H9 (cell line): Measurements from ENCODE around the gene FAS. TPM values are rescaled to one million over a fixed set of nuclear protein-coding genes. Genes with fewer than 3 reads are reported as not detected.

Experiments used
- DNase-seq: peaks from one replicate; pipeline ENCODE4 v3.0.0-alpha.2; 2017
- H2AFZ ChIP-seq: one replicate; pipeline ENCODE4 v1.6.1; 2013; ENCODE audit warnings: mild to moderate bottlenecking, low read length, control low read depth, moderate library complexity
- H2AK5ac ChIP-seq: 2 replicates; pipeline ENCODE4 v1.6.1; 2013; ENCODE audit warnings: low read length, control low read depth, mixed read lengths; ENCODE audit not compliant: insufficient read length
- H2BK120ac ChIP-seq: one replicate; pipeline ENCODE4 v1.6.1; 2013; ENCODE audit warnings: low read depth, mild to moderate bottlenecking, low read length, control low read depth, inconsistent platforms; ENCODE audit not compliant: poor library complexity, severe bottlenecking
- H2BK12ac ChIP-seq: 2 replicates; pipeline ENCODE4 v1.6.1; 2013; ENCODE audit warnings: low read length, control low read depth, mixed read lengths, low read depth; ENCODE audit not compliant: insufficient read length
- H2BK15ac ChIP-seq: 2 replicates; pipeline ENCODE4 v1.6.1; 2013; ENCODE audit warnings: low read depth, low read length, control low read depth
- H2BK20ac ChIP-seq: one replicate; pipeline ENCODE4 v1.6.1; 2013; ENCODE audit warnings: low read depth, mild to moderate bottlenecking, low read length, control low read depth, inconsistent platforms; ENCODE audit not compliant: poor library complexity, severe bottlenecking
- H2BK5ac ChIP-seq: 2 replicates; pipeline ENCODE4 v1.6.1; 2013; ENCODE audit warnings: low read length, control low read depth, mixed read lengths; ENCODE audit not compliant: insufficient read length
- H3K14ac ChIP-seq: 2 replicates; pipeline ENCODE4 v1.6.1; 2013; ENCODE audit warnings: low read length, control low read depth; ENCODE audit not compliant: insufficient read depth
- H3K18ac ChIP-seq: 2 replicates; pipeline ENCODE4 v1.6.1; 2013; ENCODE audit warnings: low read depth, mild to moderate bottlenecking, mixed read lengths, low read length, control low read depth; ENCODE audit not compliant: insufficient read length
- H3K23ac ChIP-seq: 2 replicates; pipeline ENCODE4 v1.6.1; 2013; ENCODE audit warnings: low read length, control low read depth, mixed read lengths, low read depth; ENCODE audit not compliant: insufficient read length
- H3K23me2 ChIP-seq: 2 replicates; pipeline ENCODE4 v1.6.1; 2013; ENCODE audit warnings: low read depth, mild to moderate bottlenecking, mixed read lengths, low read length, control low read depth; ENCODE audit not compliant: insufficient read length, poor library complexity, severe bottlenecking
- H3K27ac ChIP-seq: 2 replicates; pipeline ENCODE4 v1.5.1; 2013; ENCODE audit warnings: low read length, control low read depth, mixed read lengths, low read depth; ENCODE audit not compliant: insufficient read length
- H3K27me3 ChIP-seq: 2 replicates; pipeline ENCODE4 v1.6.1; 2013; ENCODE audit warnings: low read length, control low read depth, inconsistent platforms; ENCODE audit not compliant: insufficient read depth
- H3K4ac ChIP-seq: 2 replicates; pipeline ENCODE4 v1.6.1; 2013; ENCODE audit warnings: low read depth, mild to moderate bottlenecking, control low read depth, inconsistent platforms, low read length, moderate library complexity
- H3K4me1 ChIP-seq: 2 replicates; pipeline ENCODE4 v1.6.1; 2013; ENCODE audit warnings: low read length, control low read depth, inconsistent platforms; ENCODE audit not compliant: insufficient read depth
- H3K4me2 ChIP-seq: 2 replicates; pipeline ENCODE4 v1.6.1; 2013; ENCODE audit warnings: low read length, control low read depth, mixed read lengths; ENCODE audit not compliant: insufficient read length, insufficient read depth
- H3K56ac ChIP-seq: 2 replicates; pipeline ENCODE4 v1.6.1; 2013; ENCODE audit warnings: low read depth, mild to moderate bottlenecking, mixed read lengths, low read length, control low read depth; ENCODE audit not compliant: insufficient read length
- H3K79me1 ChIP-seq: 2 replicates; pipeline ENCODE4 v1.6.1; 2013; ENCODE audit warnings: low read depth, mild to moderate bottlenecking, moderate library complexity, low read length, control low read depth, inconsistent platforms; ENCODE audit not compliant: insufficient read depth, poor library complexity, severe bottlenecking
- H3K79me2 ChIP-seq: 2 replicates; pipeline ENCODE4 v1.6.1; 2013; ENCODE audit warnings: low read length, control low read depth, inconsistent platforms; ENCODE audit not compliant: insufficient read depth
- H3K9ac ChIP-seq: 2 replicates; pipeline ENCODE4 v1.6.1; 2013; ENCODE audit warnings: low read length, control low read depth, mixed read lengths; ENCODE audit not compliant: insufficient read length; ENCODE audit errors: extremely low read depth
- H3K9me3 ChIP-seq: one replicate; pipeline ENCODE4 v1.6.1; 2013; ENCODE audit warnings: low read depth, low read length, inconsistent platforms; ENCODE audit not compliant: control insufficient read depth
- H3T11ph ChIP-seq: one replicate; pipeline ENCODE4 v1.6.1; 2013; ENCODE audit warnings: mild to moderate bottlenecking, low read length, control low read depth, inconsistent platforms
- H4K20me1 ChIP-seq: one replicate; pipeline ENCODE4 v1.6.1; 2013; ENCODE audit not compliant: control insufficient read depth, insufficient read length, insufficient read depth
- H4K5ac ChIP-seq: 2 replicates; pipeline ENCODE4 v1.6.1; 2013; ENCODE audit warnings: low read depth, mild to moderate bottlenecking, mixed read lengths, low read length, control low read depth; ENCODE audit not compliant: insufficient read length
- H4K8ac ChIP-seq: replicated peaks from 2 replicates; pipeline ENCODE4 v1.6.1; 2013; ENCODE audit warnings: low read length, control low read depth, mixed read lengths, low read depth; ENCODE audit not compliant: insufficient read length
- H4K91ac ChIP-seq: 2 replicates; pipeline ENCODE4 v1.6.1; 2013; ENCODE audit warnings: low read depth, mild to moderate bottlenecking, moderate library complexity, mixed read lengths, low read length, control low read depth; ENCODE audit not compliant: insufficient read length
- H3K27ac Mint-ChIP-seq, 3 experiments: 2 replicates in 2 of 3; 3 replicates in 1 of 3; pipeline ENCODE4 v1.8.0; 2020 to 2021; ENCODE audit warnings: mixed read lengths in 3 of 3, mild to moderate bottlenecking in 1 of 3, moderate library complexity in 1 of 3
- H3K27me3 Mint-ChIP-seq: 2 replicates; pipeline ENCODE4 v1.8.0; 2021; ENCODE audit warnings: low read depth, mild to moderate bottlenecking, moderate library complexity, mixed read lengths
- H3K36me3 Mint-ChIP-seq, 3 experiments: 2 replicates in 2 of 3; 3 replicates in 1 of 3; pipeline ENCODE4 v1.8.0; 2020 to 2021; ENCODE audit warnings: low read depth in 3 of 3, mixed read lengths in 3 of 3; ENCODE audit not compliant: insufficient read depth in 1 of 3
- H3K4me1 Mint-ChIP-seq, 2 experiments: 2 replicates each; pipeline ENCODE4 v1.8.0; 2020; ENCODE audit warnings: mixed read lengths in 2 of 2
- H3K4me3 Mint-ChIP-seq, 2 experiments: 2 replicates in 1 of 2; 3 replicates in 1 of 2; pipeline ENCODE4 v1.8.0; 2020 to 2021; ENCODE audit warnings: mild to moderate bottlenecking in 2 of 2, mixed read lengths in 2 of 2, moderate library complexity in 1 of 2
- H3K9me3 Mint-ChIP-seq, 2 experiments: 2 replicates in 1 of 2; 3 replicates in 1 of 2; pipeline ENCODE4 v1.8.0; 2020; ENCODE audit warnings: mild to moderate bottlenecking in 2 of 2, mixed read lengths in 2 of 2, moderate library complexity in 1 of 2
- WGBS: extraction: QIAGEN DNeasy Blood & Tissue Kit; methylation state at CpG from one replicate; pipeline ENCODE4 v1.1.7; 2013; ENCODE audit warnings: missing lambda C conversion rate, low lambda C conversion rate, mixed read lengths; ENCODE audit not compliant: insufficient read length; ENCODE audit errors: extremely low coverage; 5-methylcytosine and 5-hydroxymethylcytosine counted together
- total RNA-seq: library from RNA; stranded (reverse); gene quantifications from 2 replicates; pipeline ENCODE4 v1.2.1, GENCODE V29; 2021
- TF ChIP-seq, protein P1 (sequence below): fragments of 200-600 bp; sonication (generic); conservative IDR thresholded peaks from 3 replicates; pipeline ENCODE4 v1.8.0; 2021; ENCODE audit warnings: antibody characterized with exemption, mild to moderate bottlenecking

The FAS gene
- total RNA-seq, 1 experiment from 2014 or later = 3.0 TPM

DNA sequence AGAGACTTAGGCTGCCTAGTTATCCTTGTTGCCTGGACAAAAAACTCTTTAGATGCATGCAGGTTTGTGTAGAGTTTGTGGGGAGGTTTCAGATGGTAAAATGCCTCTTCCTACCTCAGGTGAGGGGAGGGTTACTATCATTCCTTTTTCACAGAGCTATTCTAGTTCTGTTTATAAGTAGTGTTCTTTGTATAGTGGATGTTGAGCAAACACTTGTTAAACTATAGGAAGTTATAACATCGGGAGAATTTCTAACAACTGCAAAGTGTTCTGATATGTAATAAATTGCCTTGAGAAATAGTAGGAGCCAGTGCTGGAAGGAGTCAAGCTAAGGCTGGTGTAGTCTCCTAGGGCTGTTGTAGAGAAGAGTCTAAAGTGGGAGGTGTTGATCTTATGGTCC lies 6.7 kb upstream of the FAS start:
- DNase-seq = no peak
- H3K56ac ChIP-seq = no peak overlapping the region
- H4K8ac ChIP-seq = no peak overlapping the region
- no peak overlapping the region for H2BK15ac ChIP-seq
- H3K27me3 Mint-ChIP-seq = peaks cover 7% of the 10 kb centered on the region
- no peak overlapping the region for H4K91ac ChIP-seq
- no peak overlapping the region for H3K23ac ChIP-seq
- H4K20me1 ChIP-seq = no peaks in the 10 kb centered on the region
- H2AK5ac ChIP-seq = no peak overlapping the region
- no peaks in the 10 kb centered on the region for H3K9me3 Mint-ChIP-seq
- no peak overlapping the region for H2BK5ac ChIP-seq
- peaks cover 9 to 10% of the 10 kb centered on the region in 2 experiments for H3K4me1 Mint-ChIP-seq
- H3K79me1 ChIP-seq = no peaks in the 10 kb centered on the region
- no peak overlapping the region for H2BK12ac ChIP-seq
- no peak overlapping the region for H3K18ac ChIP-seq
- no peak overlapping the region for H3K4ac ChIP-seq
- no peak overlapping the region for H3K9ac ChIP-seq
- H3K4me3 Mint-ChIP-seq = no peak overlapping the region
- H4K5ac ChIP-seq = no peak overlapping the region
- H3K79me2 ChIP-seq = no peaks in the 10 kb centered on the region
- H2BK20ac ChIP-seq = no peak overlapping the region
- WGBS = no CpG with 5 or more reads among the region's 1 CpG
- H3K4me2 ChIP-seq = no peak overlapping the region
- no peak overlapping the region for H2BK120ac ChIP-seq
- H3K14ac ChIP-seq = no peak overlapping the region
- H3T11ph ChIP-seq = no peak overlapping the region
- no peak overlapping the region for H3K27ac ChIP-seq
- H3K27ac Mint-ChIP-seq = no peak overlapping the region
- H3K9me3 ChIP-seq = no peaks in the 10 kb centered on the region
- no peaks in the 10 kb centered on the region for H3K4me1 ChIP-seq
- no peak overlapping the region for H2AFZ ChIP-seq
- H3K23me2 ChIP-seq = no peaks in the 10 kb centered on the region
- no peaks in the 10 kb centered on the region for H3K27me3 ChIP-seq
- H3K36me3 Mint-ChIP-seq = no peaks in the 10 kb centered on the region
- TF ChIP-seq, protein P1, sequence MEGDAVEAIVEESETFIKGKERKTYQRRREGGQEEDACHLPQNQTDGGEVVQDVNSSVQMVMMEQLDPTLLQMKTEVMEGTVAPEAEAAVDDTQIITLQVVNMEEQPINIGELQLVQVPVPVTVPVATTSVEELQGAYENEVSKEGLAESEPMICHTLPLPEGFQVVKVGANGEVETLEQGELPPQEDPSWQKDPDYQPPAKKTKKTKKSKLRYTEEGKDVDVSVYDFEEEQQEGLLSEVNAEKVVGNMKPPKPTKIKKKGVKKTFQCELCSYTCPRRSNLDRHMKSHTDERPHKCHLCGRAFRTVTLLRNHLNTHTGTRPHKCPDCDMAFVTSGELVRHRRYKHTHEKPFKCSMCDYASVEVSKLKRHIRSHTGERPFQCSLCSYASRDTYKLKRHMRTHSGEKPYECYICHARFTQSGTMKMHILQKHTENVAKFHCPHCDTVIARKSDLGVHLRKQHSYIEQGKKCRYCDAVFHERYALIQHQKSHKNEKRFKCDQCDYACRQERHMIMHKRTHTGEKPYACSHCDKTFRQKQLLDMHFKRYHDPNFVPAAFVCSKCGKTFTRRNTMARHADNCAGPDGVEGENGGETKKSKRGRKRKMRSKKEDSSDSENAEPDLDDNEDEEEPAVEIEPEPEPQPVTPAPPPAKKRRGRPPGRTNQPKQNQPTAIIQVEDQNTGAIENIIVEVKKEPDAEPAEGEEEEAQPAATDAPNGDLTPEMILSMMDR = no peak
